Neuronal stem cell (in vitro differentiated cells): Measurements from ENCODE around the gene POLRMT.
A peak's percentile ranks its signal among the peaks of the same experiment; 100 is the strongest.

Experiments
- DNase-seq: peaks from one replicate; pipeline ENCODE4 v3.0.0-alpha.2; 2013; ENCODE audit warnings: low spot score
- H2AFZ ChIP-seq: one replicate; pipeline ENCODE4 v1.6.1; 2013; ENCODE audit warnings: mild to moderate bottlenecking, low read length, inconsistent platforms
- H2AK5ac ChIP-seq: 2 replicates; pipeline ENCODE4 v1.6.1; 2013; ENCODE audit warnings: low read depth, mild to moderate bottlenecking, inconsistent platforms, low read length, moderate library complexity, mixed read lengths
- H2BK120ac ChIP-seq: 2 replicates; pipeline ENCODE4 v1.6.1; 2013; ENCODE audit warnings: low read depth, mild to moderate bottlenecking, inconsistent platforms, low read length, moderate library complexity, mixed read lengths
- H2BK12ac ChIP-seq: one replicate; pipeline ENCODE4 v1.6.1; 2013; ENCODE audit warnings: low read length, inconsistent platforms
- H2BK15ac ChIP-seq: 2 replicates; pipeline ENCODE4 v1.6.1; 2013; ENCODE audit warnings: mild to moderate bottlenecking, low read length, inconsistent platforms, mixed read lengths
- H2BK5ac ChIP-seq: one replicate; pipeline ENCODE4 v1.6.1; 2013; ENCODE audit warnings: inconsistent platforms, mild to moderate bottlenecking, low read length, moderate library complexity
- H3K14ac ChIP-seq: one replicate; pipeline ENCODE4 v1.6.1; 2013; ENCODE audit warnings: low read length, inconsistent platforms
- H3K18ac ChIP-seq: 2 replicates; pipeline ENCODE4 v1.6.1; 2013; ENCODE audit warnings: low read length, inconsistent platforms
- H3K23ac ChIP-seq: 2 replicates; pipeline ENCODE4 v1.6.1; 2013; ENCODE audit warnings: low read depth, mild to moderate bottlenecking, mixed read lengths, low read length, inconsistent platforms; ENCODE audit not compliant: poor library complexity
- H3K27ac ChIP-seq: replicated peaks from 3 replicates; pipeline ENCODE4 v1.5.1; 2013; ENCODE audit warnings: low read length, inconsistent platforms
- H3K27me3 ChIP-seq, 3 experiments: 2 replicates each; pipeline ENCODE4 v1.6.1; 2013; ENCODE audit warnings: low read length in 3 of 3, mild to moderate bottlenecking in 2 of 3, inconsistent platforms in 1 of 3, low read depth in 1 of 3, mixed read lengths in 1 of 3, moderate library complexity in 1 of 3; ENCODE audit not compliant: control insufficient read depth in 3 of 3, insufficient read depth in 3 of 3
- H3K36me3 ChIP-seq, 2 donors: replicated peaks in 1 of 2; 2 replicates each; pipeline ENCODE4 v1.6.1; 2013; ENCODE audit warnings: low read length in 2 of 2; ENCODE audit not compliant: control insufficient read depth in 2 of 2, insufficient read depth in 2 of 2
- H3K4ac ChIP-seq: 2 replicates; pipeline ENCODE4 v1.6.1; 2013; ENCODE audit warnings: inconsistent platforms, mild to moderate bottlenecking, low read length, moderate library complexity
- H3K4me1 ChIP-seq, 2 donors: 1 replicate in 1 of 2; 2 replicates in 1 of 2; pipeline ENCODE4 v1.6.1; 2013; ENCODE audit warnings: low read length in 2 of 2, low read depth in 1 of 2; ENCODE audit not compliant: control insufficient read depth in 2 of 2, insufficient read depth in 1 of 2
- H3K4me2 ChIP-seq: one replicate; pipeline ENCODE4 v1.6.1; 2013; ENCODE audit warnings: mild to moderate bottlenecking, low read length, inconsistent platforms; ENCODE audit not compliant: insufficient read depth, poor library complexity, severe bottlenecking
- H3K4me3 ChIP-seq, 2 donors: 2 replicates each; pipeline ENCODE4 v1.5.1; 2013; ENCODE audit warnings: low read length in 2 of 2, mild to moderate bottlenecking in 2 of 2, inconsistent platforms in 1 of 2, moderate library complexity in 1 of 2
- H3K79me1 ChIP-seq: one replicate; pipeline ENCODE4 v1.6.1; 2013; ENCODE audit warnings: low read depth, mild to moderate bottlenecking, inconsistent platforms, low read length, moderate library complexity
- H3K9ac ChIP-seq: one replicate; pipeline ENCODE4 v1.6.1; 2013; ENCODE audit warnings: mild to moderate bottlenecking, low read depth, low read length, inconsistent platforms; ENCODE audit not compliant: poor library complexity
- H3K9me3 ChIP-seq, 2 donors: replicated peaks in 1 of 2; 2 replicates each; pipeline versions ENCODE3 to v1.6.1; 2013; ENCODE audit warnings: low read length in 2 of 2, mild to moderate bottlenecking in 2 of 2, inconsistent platforms in 1 of 2, low read depth in 1 of 2, mixed read lengths in 1 of 2, moderate library complexity in 1 of 2; ENCODE audit not compliant: control insufficient read depth in 2 of 2, insufficient read depth in 1 of 2
- H4K8ac ChIP-seq: one replicate; pipeline ENCODE4 v1.6.1; 2013; ENCODE audit warnings: low read depth, mild to moderate bottlenecking, inconsistent platforms, low read length, moderate library complexity
- H4K91ac ChIP-seq: one replicate; pipeline ENCODE4 v1.6.1; 2013; ENCODE audit warnings: low read length, low read depth, mild to moderate bottlenecking, inconsistent platforms; ENCODE audit not compliant: poor library complexity
- WGBS, 2 donors: extraction: QIAGEN DNeasy Blood & Tissue Kit; methylation state at CpG; one replicate each; pipeline ENCODE4 v1.1.7; 2013; ENCODE audit warnings: missing lambda C conversion rate in 2 of 2, mixed read lengths in 1 of 2; ENCODE audit not compliant: insufficient read length in 2 of 2, insufficient replicate concordance in 1 of 2; ENCODE audit errors: extremely low coverage in 2 of 2; 5-methylcytosine and 5-hydroxymethylcytosine counted together

The POLRMT gene

DNA sequence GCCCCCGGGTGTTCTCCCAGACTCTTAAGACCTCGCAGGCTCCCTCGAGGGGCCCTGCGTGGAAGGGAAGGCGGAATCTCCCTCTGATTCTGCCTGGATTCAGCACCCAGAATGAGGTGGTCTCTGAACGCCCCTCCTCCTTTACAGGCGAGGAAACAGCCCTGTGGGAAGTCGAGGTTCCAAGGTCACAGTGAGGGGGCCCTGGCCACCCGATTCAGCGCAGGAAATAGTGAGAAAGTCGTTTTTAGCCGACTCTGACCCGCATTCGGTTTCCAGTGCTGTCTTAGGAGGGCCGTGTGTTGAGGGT is 59.9 kb downstream of the POLRMT start:
- Histone ChIP-seq H2AK5ac (peak overlapping the region; percentile 99), H3K23ac (peak overlapping the region; percentile 99), H4K91ac (no peak overlapping the region), H2AFZ (no peak overlapping the region), H2BK15ac (no peak overlapping the region), H3K27ac (no peak overlapping the region), H3K27me3 (no peaks in the 10 kb centered on the region), H3K9me3 (peaks cover 2 to 4% of the 10 kb centered on the region in 2 donors), H4K8ac (no peak overlapping the region), H2BK120ac (no peak overlapping the region), H3K79me1 (peaks cover 22% of the 10 kb centered on the region), H2BK5ac (peak overlapping the region; percentile 70), H3K4me2 (peak overlapping the region; percentile 66), H3K14ac (no peak overlapping the region), H3K18ac (peak overlapping the region; percentile 95), H2BK12ac (no peak overlapping the region), H3K4ac (no peak overlapping the region), H3K4me3 (peak overlapping the region; percentile 98 to 99), H3K9ac (peak overlapping the region; percentile 99), H3K4me1 (peaks cover 13 to 17% of the 10 kb centered on the region in 2 donors), H3K36me3 (peaks cover 16 to 36% of the 10 kb centered on the region in 2 donors)
- WGBS, 2 donors, result no CpG with 5 or more reads among the region's 15 CpGs
- no peak for DNase-seq

DNA sequence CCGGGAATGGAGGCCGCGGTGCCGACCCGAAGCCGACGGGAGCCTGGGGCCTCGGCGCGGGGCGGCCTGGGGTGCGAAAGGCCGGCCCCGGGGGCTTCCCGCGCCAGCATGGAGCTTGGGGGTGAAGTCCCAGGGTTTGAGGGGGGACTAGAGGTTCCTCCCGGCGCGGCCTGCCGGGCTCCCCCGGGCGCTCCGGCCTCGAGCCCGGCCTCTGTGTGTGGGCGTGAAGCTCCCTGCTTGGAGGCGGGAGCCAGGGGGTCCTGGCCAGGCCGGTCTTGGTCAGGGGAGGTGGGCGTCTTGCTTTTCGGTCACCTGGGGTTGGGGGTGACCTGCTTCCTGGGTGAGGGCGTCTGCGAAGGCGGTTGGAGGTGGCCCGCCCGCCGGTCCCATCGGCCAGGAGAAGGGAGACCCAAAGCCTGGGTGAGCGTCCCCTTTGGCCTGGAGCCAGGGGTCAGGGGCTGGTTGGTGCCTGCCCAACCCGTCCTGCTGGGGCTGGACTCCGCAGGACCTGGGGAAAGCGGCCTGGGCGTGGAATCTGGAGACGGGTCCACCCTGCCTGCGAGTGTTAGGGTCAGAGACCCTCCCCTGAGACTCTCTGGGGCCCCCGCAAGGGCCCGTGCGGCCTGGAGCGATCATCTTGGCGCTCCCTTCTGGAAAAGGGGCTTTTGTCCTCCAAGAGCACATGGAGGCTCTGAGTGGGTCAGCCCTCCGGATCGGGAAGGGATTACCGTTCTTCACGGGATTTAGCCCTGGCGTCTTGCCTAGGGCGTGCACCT is 60.4 kb downstream of the POLRMT start:
- Histone ChIP-seq H3K4me2 (peak overlapping the region; percentile 66), H3K4ac (peak overlapping the region; percentile 76), H2AK5ac (peak overlapping the region; percentile 99), H3K14ac (peak overlapping the region; percentile 97), H3K79me1 (peaks cover 19% of the 10 kb centered on the region), H2BK15ac (peak overlapping the region; percentile 96), H3K9ac (peak overlapping the region; percentile 99), H3K18ac (peak overlapping the region; percentile 95), H2BK12ac (peak overlapping the region; percentile 30), H3K27me3 (no peaks in the 10 kb centered on the region), H2BK5ac (peak overlapping the region; percentile 70), H3K36me3 (peaks cover 12 to 31% of the 10 kb centered on the region in 2 donors), H3K27ac (peak overlapping the region; percentile 61), H4K91ac (peak overlapping the region; percentile 30), H3K23ac (peak overlapping the region; percentile 99), H3K4me3 (peak overlapping the region; percentile 98 to 99), H4K8ac (no peak overlapping the region), H2BK120ac (peak overlapping the region; percentile 67), H2AFZ (peak overlapping the region; percentile 72), H3K9me3 (peaks cover 2 to 4% of the 10 kb centered on the region in 2 donors), H3K4me1 (peaks cover 13 to 17% of the 10 kb centered on the region in 2 donors)
- WGBS, 2 donors, result no CpG with 5 or more reads among the region's 55 CpGs
- DNase-seq, result no peak

DNA sequence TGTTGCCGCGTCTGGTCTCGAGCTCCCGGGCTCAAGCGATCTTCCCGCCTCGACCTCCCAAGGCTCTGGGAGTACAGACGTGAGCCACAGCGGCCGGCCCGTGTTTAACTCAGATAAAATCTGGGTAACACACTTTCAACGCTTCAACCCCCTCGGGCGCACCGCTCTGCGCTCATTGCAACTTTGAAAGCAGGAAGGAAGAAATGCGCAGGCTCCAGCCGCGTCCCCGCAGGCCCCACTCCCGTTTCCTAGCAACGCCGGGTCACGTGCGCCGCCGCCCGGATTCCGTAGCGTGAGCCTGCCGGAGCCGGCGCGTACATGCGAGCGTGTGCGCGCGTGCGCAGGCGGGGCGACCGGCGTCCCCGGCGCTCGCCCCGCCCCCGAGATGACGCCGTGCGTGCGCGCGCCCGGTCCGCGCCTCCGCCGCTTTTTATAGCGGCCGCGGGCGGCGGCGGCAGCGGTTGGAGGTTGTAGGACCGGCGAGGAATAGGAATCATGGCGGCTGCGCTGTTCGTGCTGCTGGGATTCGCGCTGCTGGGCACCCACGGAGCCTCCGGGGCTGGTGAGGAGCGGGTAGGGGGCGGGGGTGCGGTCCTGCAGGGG is 61.1 kb downstream of the POLRMT start, which contains the start of gene BSG:
BSG (plus strand) TSS at position 457 of the 603 bp plus-strand sequence; CDS start at position 496, 39 bp downstream.
- H3K4me2 ChIP-seq, result peak within 1 kb of the TSS; percentile 82
- H3K4ac ChIP-seq, result peak within 1 kb of the TSS; percentile 76
- peak within 1 kb of the TSS; percentile 99 for H2AK5ac ChIP-seq
- peak; percentile 98 for DNase-seq
- peak within 1 kb of the TSS; percentile 98 to 99 for H3K4me3 ChIP-seq
- peak within 1 kb of the TSS; percentile 67 for H2BK120ac ChIP-seq
- H2AFZ ChIP-seq, result peak within 1 kb of the TSS; percentile 83
- peaks cover 16% of the 10 kb centered on the region for H3K79me1 ChIP-seq
- no CpG with 5 or more reads among the region's 79 CpGs for WGBS, 2 donors
- H3K9ac ChIP-seq, result peak within 1 kb of the TSS; percentile 99
- peaks cover 11 to 26% of the 10 kb centered on the region in 2 donors for H3K36me3 ChIP-seq
- H3K4me1 ChIP-seq, result peaks cover 13 to 17% of the 10 kb centered on the region in 2 donors
- H4K8ac ChIP-seq, result no peak within 1 kb of the TSS
- H3K27me3 ChIP-seq, result no peaks in the 10 kb centered on the region
- H3K27ac ChIP-seq, result peak within 1 kb of the TSS; percentile 95
- peak within 1 kb of the TSS; percentile 70 for H2BK5ac ChIP-seq
- peaks cover 2 to 4% of the 10 kb centered on the region in 2 donors for H3K9me3 ChIP-seq
- H3K14ac ChIP-seq, result peak within 1 kb of the TSS; percentile 97
- H3K18ac ChIP-seq, result peak within 1 kb of the TSS; percentile 95
- peak within 1 kb of the TSS; percentile 30 for H2BK12ac ChIP-seq
- H3K23ac ChIP-seq, result peak within 1 kb of the TSS; percentile 99
- peak within 1 kb of the TSS; percentile 96 for H2BK15ac ChIP-seq
- peak within 1 kb of the TSS; percentile 30 for H4K91ac ChIP-seq

DNA sequence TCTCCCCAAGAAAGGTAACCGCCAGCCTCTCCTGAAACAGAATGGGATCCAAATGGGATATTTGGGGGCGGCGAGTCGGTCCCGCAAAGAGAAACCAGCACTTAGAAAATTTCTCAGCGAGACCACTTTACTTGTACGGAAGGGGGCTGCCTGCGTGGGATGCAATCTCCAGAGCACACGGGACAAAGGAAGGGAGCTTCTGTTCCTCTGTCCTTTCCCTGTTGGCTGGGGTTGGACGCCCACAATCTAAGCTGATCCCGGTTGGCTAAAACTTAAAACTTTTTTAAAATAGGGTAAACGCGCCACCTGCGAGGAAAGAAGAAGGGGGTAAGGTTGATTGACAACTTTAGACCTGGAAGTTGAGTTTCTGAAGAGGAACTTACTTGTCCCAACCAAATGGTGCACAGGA is 61.8 kb downstream of the POLRMT start:
- H2BK5ac ChIP-seq, result peak overlapping the region; percentile 45
- H4K8ac ChIP-seq, result no peak overlapping the region
- H2BK120ac ChIP-seq, result no peak overlapping the region
- peak overlapping the region; percentile 95 for H3K27ac ChIP-seq
- H3K4ac ChIP-seq, result no peak overlapping the region
- no peak overlapping the region for H2BK12ac ChIP-seq
- no peak overlapping the region for H4K91ac ChIP-seq
- WGBS, 2 donors, result no CpG with 5 or more reads among the region's 14 CpGs
- H3K9me3 ChIP-seq, result peaks cover 2 to 4% of the 10 kb centered on the region in 2 donors
- peak overlapping the region; percentile 84 for H3K18ac ChIP-seq
- no peaks in the 10 kb centered on the region for H3K27me3 ChIP-seq
- peak overlapping the region; percentile 54 for H2AK5ac ChIP-seq
- H3K79me1 ChIP-seq, result peaks cover 13% of the 10 kb centered on the region
- no peak overlapping the region for H3K23ac ChIP-seq
- DNase-seq, result peak; percentile 56
- H2AFZ ChIP-seq, result peak overlapping the region; percentile 83
- H2BK15ac ChIP-seq, result no peak overlapping the region
- peak overlapping the region; percentile 88 to 98 for H3K4me3 ChIP-seq
- peak overlapping the region; percentile 65 for H3K4me2 ChIP-seq
- H3K36me3 ChIP-seq, result peaks cover 11 to 26% of the 10 kb centered on the region in 2 donors
- no peak overlapping the region for H3K14ac ChIP-seq
- H3K4me1 ChIP-seq, result peaks cover 13 to 14% of the 10 kb centered on the region in 2 donors
- peak overlapping the region; percentile 78 for H3K9ac ChIP-seq
